ENCODE results near the gene PPL.

- TF ChIP-seq CTCF (IDR thresholded peaks at IDR 0.05; ENCODE audit: low read length) (no peak), EZH2 (IDR thresholded peaks at IDR 0.05; ENCODE audit: borderline replicate concordance, low read length) (no peak)
These were observed 77.6 kb downstream of the PPL start for GRCh38 chr16:4859190-4859899.

All from OCI-LY1 (cell line).